ENCODE measurements around the gene CCDC82.

The CCDC82 gene

GRCh38 chr11:96303064-96303463 is 86.6 kb downstream of the CCDC82 start:
- DNase-seq = no peak

All from stimulated activated CD4-positive, alpha-beta T cell treated with anti-CD3 and anti-CD28 coated beads, Interleukin-1b, Interleukin-23, amount 100 ng/mL, for 48 hours (primary cell).